HL-60 (cell line): ENCODE measurements around the gene PRR11.

Source experiments
- POLR2AphosphoS5 ChIP-seq: IDR thresholded peaks from 2 replicates; pipeline ENCODE4 v1.6.1; 2012; ENCODE audit warnings: low read depth
- TF ChIP-seq, protein P1 (sequence below): IDR thresholded peaks from one replicate; pipeline ENCODE4 v1.5.1; 2011; ENCODE audit warnings: low read length, control low read depth, inconsistent platforms; ENCODE audit not compliant: insufficient read depth

DNA sequence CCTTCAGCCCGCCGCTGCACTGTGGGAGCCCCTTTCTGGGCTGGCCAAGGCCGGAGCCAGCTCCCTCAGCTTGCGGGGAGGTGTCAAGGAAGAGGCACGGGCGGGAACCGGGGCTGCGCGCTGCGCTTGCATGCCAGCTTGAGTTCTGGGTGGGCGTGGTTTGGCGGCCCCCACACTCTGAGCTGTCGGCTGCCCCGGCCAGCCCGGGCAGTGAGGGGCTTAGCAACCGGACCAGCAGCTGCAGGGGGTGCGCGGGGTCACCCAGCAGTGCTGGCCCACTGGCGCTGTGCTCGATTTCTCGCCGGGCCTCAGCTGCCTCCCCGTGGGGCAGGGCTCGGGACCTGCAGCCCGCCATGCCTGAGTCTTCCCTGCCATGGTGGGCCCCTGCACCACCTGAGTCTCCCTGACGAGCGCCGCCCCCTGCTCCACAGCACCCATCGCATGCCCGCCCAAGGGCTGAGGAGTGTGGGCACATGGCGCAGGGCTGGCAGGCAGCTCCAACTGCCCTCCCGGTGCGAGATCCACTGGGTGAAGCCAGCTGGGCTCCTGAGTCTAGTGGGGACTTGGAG lies 17.0 kb downstream of the PRR11 start:
- TF ChIP-seq, protein P1, sequence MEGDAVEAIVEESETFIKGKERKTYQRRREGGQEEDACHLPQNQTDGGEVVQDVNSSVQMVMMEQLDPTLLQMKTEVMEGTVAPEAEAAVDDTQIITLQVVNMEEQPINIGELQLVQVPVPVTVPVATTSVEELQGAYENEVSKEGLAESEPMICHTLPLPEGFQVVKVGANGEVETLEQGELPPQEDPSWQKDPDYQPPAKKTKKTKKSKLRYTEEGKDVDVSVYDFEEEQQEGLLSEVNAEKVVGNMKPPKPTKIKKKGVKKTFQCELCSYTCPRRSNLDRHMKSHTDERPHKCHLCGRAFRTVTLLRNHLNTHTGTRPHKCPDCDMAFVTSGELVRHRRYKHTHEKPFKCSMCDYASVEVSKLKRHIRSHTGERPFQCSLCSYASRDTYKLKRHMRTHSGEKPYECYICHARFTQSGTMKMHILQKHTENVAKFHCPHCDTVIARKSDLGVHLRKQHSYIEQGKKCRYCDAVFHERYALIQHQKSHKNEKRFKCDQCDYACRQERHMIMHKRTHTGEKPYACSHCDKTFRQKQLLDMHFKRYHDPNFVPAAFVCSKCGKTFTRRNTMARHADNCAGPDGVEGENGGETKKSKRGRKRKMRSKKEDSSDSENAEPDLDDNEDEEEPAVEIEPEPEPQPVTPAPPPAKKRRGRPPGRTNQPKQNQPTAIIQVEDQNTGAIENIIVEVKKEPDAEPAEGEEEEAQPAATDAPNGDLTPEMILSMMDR = no peak
- TF ChIP-seq POLR2AphosphoS5 = no peak
